GM12878 (cell line): ENCODE measurements around the gene SLC25A26. TPM values are rescaled to one million over a fixed set of nuclear protein-coding genes. Genes with fewer than 3 reads are reported as not detected.

Experiments used
- ATAC-seq: fragments of 200-7000 bp; cut with Tn5 transposase; 3 replicates; pipeline ENCODE4 v1.9.1; 2020; ENCODE audit warnings: mild to moderate bottlenecking, moderate library complexity
- BruUV-seq: library from RNA; stranded (reverse); fragments of 400-500 nt; replicated peaks from 2 replicates; lab custom pipeline; 2021; lab: Mats Ljungman, UMichigan
- CTCF ChIA-PET: fragments of 300-600 bp; sonication (Branson Sonifier 250); formaldehyde crosslinking; extraction: SDS; loops from one replicate; lab custom pipeline; 2021; ENCODE audit warnings: inconsistent platforms; lab: Yijun Ruan, JAX
- POLR2A ChIA-PET: fragments of 350-600 bp; formaldehyde crosslinking; extraction: SDS; loops from one replicate; lab custom pipeline; 2021; ENCODE audit warnings: inconsistent platforms; lab: Charles Lee
- RAD21 ChIA-PET: fragments of 300-600 bp; sonication (Branson Sonifier 250); formaldehyde crosslinking; loops from one replicate; lab custom pipeline; 2023; ENCODE audit warnings: antibody characterized with exemption; ENCODE audit not compliant: unreplicated experiment; lab: Charles Lee
- SMC1A ChIA-PET: fragments of 300-600 bp; sonication (Branson Sonifier 250); formaldehyde crosslinking; loops from one replicate; lab custom pipeline; 2023; ENCODE audit not compliant: unreplicated experiment, uncharacterized antibody; lab: Charles Lee
- DNase-seq: peaks from one replicate; pipeline ENCODE4 v3.0.0-alpha.2; 2011; ENCODE audit warnings: low read depth, low spot score
- FAIRE-seq: peaks from 3 replicates; lab custom pipeline; 2011; peaks lifted over from hg19 to GRCh38; lab: Jason Lieb, UNC
- H2AFZ ChIP-seq: 2 replicates; pipeline ENCODE4 v1.6.0; 2011; ENCODE audit warnings: low read depth, low read length, control low read depth; ENCODE audit not compliant: control insufficient read depth
- H3K27ac ChIP-seq: 2 replicates; pipeline ENCODE4 v1.5.1; 2011; ENCODE audit warnings: control low read depth; ENCODE audit not compliant: control insufficient read depth, insufficient read depth
- H3K27me3 ChIP-seq, 2 experiments: replicated peaks in 1 of 2; 2 replicates each; pipeline versions ENCODE4 v1.6.0 to v1.6.1; 2011; ENCODE audit warnings: low read length in 1 of 2; ENCODE audit not compliant: control insufficient read depth in 2 of 2, insufficient read depth in 2 of 2
- H3K36me3 ChIP-seq, 2 experiments: 2 replicates each; pipeline ENCODE4 v1.5.1; 2011; ENCODE audit warnings: low read length in 1 of 2; ENCODE audit not compliant: control insufficient read depth in 2 of 2, insufficient read depth in 2 of 2
- H3K4me1 ChIP-seq: 2 replicates; pipeline ENCODE4 v1.6.1; 2011; ENCODE audit warnings: mild to moderate bottlenecking, low read length, moderate library complexity, mixed read lengths; ENCODE audit not compliant: control insufficient read depth, insufficient read depth
- H3K4me2 ChIP-seq: 2 replicates; pipeline ENCODE4 v1.6.0; 2011; ENCODE audit warnings: control low read depth; ENCODE audit not compliant: control insufficient read depth, insufficient read depth
- H3K4me3 ChIP-seq: fragments of 200-600 bp; sonication (generic); 2 replicates; pipeline ENCODE4 v1.5.1; 2016
- H3K79me2 ChIP-seq: 2 replicates; pipeline ENCODE4 v1.6.0; 2011; ENCODE audit warnings: low read length; ENCODE audit not compliant: control insufficient read depth, insufficient read depth
- H3K9ac ChIP-seq: 2 replicates; pipeline ENCODE4 v1.8.0; 2011; ENCODE audit warnings: low read length, control low read depth, mixed read lengths; ENCODE audit not compliant: control insufficient read depth, insufficient read depth
- H3K9me3 ChIP-seq: replicated peaks from 3 replicates; pipeline ENCODE4 v1.5.1; 2011; ENCODE audit warnings: mild to moderate bottlenecking, low read length; ENCODE audit not compliant: control insufficient read depth, insufficient read depth
- H4K20me1 ChIP-seq: 2 replicates; pipeline ENCODE4 v1.6.0; 2011; ENCODE audit not compliant: control insufficient read depth, insufficient read depth
- BMI1 ChIP-seq: fragments of 450-650 bp; IDR thresholded peaks from 2 replicates; pipeline ENCODE4 v1.6.1; 2016; ENCODE audit warnings: mild to moderate bottlenecking, moderate library complexity, borderline replicate concordance
- CREM ChIP-seq: IDR thresholded peaks from 2 replicates; pipeline ENCODE4 v1.6.1; 2014; ENCODE audit warnings: antibody characterized with exemption, low read depth
- HDGF ChIP-seq: fragments of 450-650 bp; IDR thresholded peaks from 2 replicates; pipeline ENCODE4 v1.6.1; 2016; ENCODE audit warnings: antibody characterized with exemption
- IRF3 ChIP-seq: fragments of 450-650 bp; IDR thresholded peaks from 2 replicates; pipeline ENCODE4 v1.6.1; 2014; ENCODE audit warnings: mild to moderate bottlenecking
- IRF4 ChIP-seq: IDR thresholded peaks from 2 replicates; pipeline ENCODE4 v1.6.1; 2011; ENCODE audit warnings: low read depth, low read length
- NBN ChIP-seq: fragments of 450-650 bp; IDR thresholded peaks from 2 replicates; pipeline ENCODE4 v1.6.1; 2016
- NR2F1 ChIP-seq: fragments of 450-650 bp; conservative IDR thresholded peaks from 2 replicates; pipeline ENCODE4 v1.6.1; 2017; ENCODE audit warnings: mild to moderate bottlenecking
- POLR2A ChIP-seq: IDR thresholded peaks from 2 replicates; pipeline ENCODE4 v1.6.1; 2011; ENCODE audit warnings: low read depth, mild to moderate bottlenecking, low read length
- ZBTB40 ChIP-seq: fragments of 450-650 bp; IDR thresholded peaks from 2 replicates; pipeline ENCODE4 v1.6.1; 2016; ENCODE audit warnings: mild to moderate bottlenecking, moderate library complexity, borderline replicate concordance
- WGBS: methylation state at CpG from one replicate; pipeline ENCODE4 v1.1.6; 2016; ENCODE audit warnings: low lambda C conversion rate; ENCODE audit not compliant: insufficient replicate concordance, insufficient coverage; ENCODE audit errors: missing lambda C conversion rate; 5-methylcytosine and 5-hydroxymethylcytosine counted together
- in situ Hi-C: fragments of 300-500 bp; cut with MboI; formaldehyde crosslinking; loops from 9 replicates; pipeline ENCODE4 v1.14.3; 2018; ENCODE audit warnings: mixed read lengths
- intact Hi-C: fragments of 100-400 bp; cut with micrococcal nuclease; formaldehyde crosslinking; loops from one replicate; pipeline ENCODE4 v1.14.2; 2022; ENCODE audit not compliant: unreplicated experiment
- polyA plus RNA-seq, 11 experiments: library from polyadenylated mRNA; depleted of rRNA in 4 of 11; unstranded in 6 of 11; stranded (reverse) in 5 of 11; fragments of >200 nt; fragmentation: Nextera tagmentation in 4 of 11; fragmentation: Illumina TruSeq in 1 of 11; extraction: Ambion mirVana in 4 of 11; extraction: Trizol in 1 of 11; gene quantifications; 1 replicate in 1 of 11; 2 replicates in 10 of 11; pipeline versions ENCODE4 v1.2.1 to v1.2.3, GENCODE V29; 2011 to 2016; ENCODE audit warnings: inconsistent platforms in 2 of 11, missing spikeins in 2 of 11, low read depth in 1 of 11
- total RNA-seq, 4 experiments: library from RNA; depleted of rRNA in 3 of 4; stranded (reverse); fragments of >200 nt in 3 of 4; fragmentation: Illumina TruSeq in 1 of 4; extraction: Trizol in 1 of 4; gene quantifications; 2 replicates each; pipeline versions ENCODE4 v1.2.1 to v1.2.3, GENCODE V29; 2013 to 2021
- TF ChIP-seq, protein P1 (sequence below): IDR thresholded peaks from 2 replicates; pipeline ENCODE4 v1.6.1; 2011; ENCODE audit warnings: mild to moderate bottlenecking, low read depth, low read length, moderate library complexity; ENCODE audit not compliant: insufficient replicate concordance
- TF ChIP-seq, protein P2 (sequence below): IDR thresholded peaks from 2 replicates; pipeline ENCODE4 v1.6.1; 2011; ENCODE audit warnings: borderline replicate concordance, low read depth, mild to moderate bottlenecking, moderate library complexity, low read length; ENCODE audit not compliant: insufficient read depth, poor library complexity, severe bottlenecking
- TF ChIP-seq, protein P3 (sequence below): fragments of 450-650 bp; formaldehyde crosslinking; IDR thresholded peaks from 2 replicates; pipeline ENCODE4 v1.4.0; 2022; ENCODE audit warnings: mild to moderate bottlenecking, moderate library complexity

The SLC25A26 gene
- total and polyA plus RNA-seq, 10 of the 15 experiments (the other 5 are each of a cell fraction or from before 2014, with no cell fraction given): 14.6 to 49.7 (median 24.9) TPM

DNA sequence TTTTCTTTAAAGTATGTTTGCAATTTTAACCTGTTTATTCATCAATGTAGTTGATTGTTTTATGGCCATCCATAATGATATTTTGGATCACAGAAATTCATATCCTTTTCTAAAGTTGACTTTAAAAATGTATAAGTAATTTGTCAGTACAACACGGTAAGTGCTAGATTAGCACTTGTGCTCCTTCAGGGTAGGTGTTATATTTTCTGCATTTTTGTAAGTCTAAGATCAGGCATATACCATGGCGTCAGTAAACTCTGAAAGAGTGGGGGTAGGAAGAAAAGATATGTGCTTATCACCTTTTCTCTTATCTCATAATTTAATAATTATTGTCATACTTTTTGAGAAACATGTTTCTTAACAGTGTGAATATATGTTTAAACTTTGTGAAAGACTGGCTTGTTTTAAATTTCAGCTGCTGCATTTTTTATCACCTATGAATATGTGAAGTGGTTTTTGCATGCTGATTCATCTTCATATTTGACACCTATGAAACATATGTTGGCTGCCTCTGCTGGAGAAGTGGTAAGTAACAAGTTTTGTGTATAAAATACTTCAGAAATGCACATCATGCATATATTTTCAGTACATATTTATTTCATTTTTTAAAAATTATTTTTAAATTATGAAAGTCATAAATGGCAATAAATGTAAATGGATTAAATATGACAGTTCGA, 22.1 kb downstream of the SLC25A26 start:
- CTCF ChIA-PET: interaction anchor here (0.7 to 3.0 kb wide), 5 partner anchors 9 to 580 kb away, joined by 3 to 21 read pairs (median 3); no protein-coding TSS in a partner anchor
- Histone ChIP-seq H3K36me3 (peaks cover 0 to 3% of the 10 kb centered on the region in 2 experiments; a peak in 3 of 4 replicates), H3K4me3 (no peak overlapping the region), H3K9me3 (peaks cover 11% of the 10 kb centered on the region), H3K9ac (no peak overlapping the region), H3K27me3 (no peaks in the 10 kb centered on the region), H3K4me1 (no peaks in the 10 kb centered on the region), H3K27ac (no peak overlapping the region), H2AFZ (no peak overlapping the region), H3K4me2 (no peak overlapping the region), H4K20me1 (no peaks in the 10 kb centered on the region), H3K79me2 (no peaks in the 10 kb centered on the region)
- POLR2A ChIA-PET: no interaction called here
- ATAC-seq (no peak), FAIRE-seq (no peak), DNase-seq (no peak)
- RAD21 ChIA-PET: no interaction called here
- in situ Hi-C loops (no loop called here), intact Hi-C loops (no loop called here)
- 96% methylated on average over 3 of the region's 3 CpGs for WGBS
- SMC1A ChIA-PET: interaction anchor here (0.9 to 1.6 kb wide), 2 partner anchors 11 to 577 kb away, joined by 5 to 8 read pairs; no protein-coding TSS in a partner anchor
- no TSS peak for BruUV-seq
- TF ChIP-seq POLR2A: no peak
- no peak for TF ChIP-seq HDGF
- no peak for TF ChIP-seq IRF4
- TF ChIP-seq BMI1: no peak
- TF ChIP-seq CREM: no peak
- no peak for TF ChIP-seq NR2F1
- TF ChIP-seq ZBTB40: no peak
- TF ChIP-seq, protein P1, sequence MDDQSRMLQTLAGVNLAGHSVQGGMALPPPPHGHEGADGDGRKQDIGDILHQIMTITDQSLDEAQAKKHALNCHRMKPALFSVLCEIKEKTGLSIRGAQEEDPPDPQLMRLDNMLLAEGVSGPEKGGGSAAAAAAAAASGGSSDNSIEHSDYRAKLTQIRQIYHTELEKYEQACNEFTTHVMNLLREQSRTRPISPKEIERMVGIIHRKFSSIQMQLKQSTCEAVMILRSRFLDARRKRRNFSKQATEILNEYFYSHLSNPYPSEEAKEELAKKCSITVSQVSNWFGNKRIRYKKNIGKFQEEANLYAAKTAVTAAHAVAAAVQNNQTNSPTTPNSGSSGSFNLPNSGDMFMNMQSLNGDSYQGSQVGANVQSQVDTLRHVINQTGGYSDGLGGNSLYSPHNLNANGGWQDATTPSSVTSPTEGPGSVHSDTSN: no peak
- TF ChIP-seq, protein P2, sequence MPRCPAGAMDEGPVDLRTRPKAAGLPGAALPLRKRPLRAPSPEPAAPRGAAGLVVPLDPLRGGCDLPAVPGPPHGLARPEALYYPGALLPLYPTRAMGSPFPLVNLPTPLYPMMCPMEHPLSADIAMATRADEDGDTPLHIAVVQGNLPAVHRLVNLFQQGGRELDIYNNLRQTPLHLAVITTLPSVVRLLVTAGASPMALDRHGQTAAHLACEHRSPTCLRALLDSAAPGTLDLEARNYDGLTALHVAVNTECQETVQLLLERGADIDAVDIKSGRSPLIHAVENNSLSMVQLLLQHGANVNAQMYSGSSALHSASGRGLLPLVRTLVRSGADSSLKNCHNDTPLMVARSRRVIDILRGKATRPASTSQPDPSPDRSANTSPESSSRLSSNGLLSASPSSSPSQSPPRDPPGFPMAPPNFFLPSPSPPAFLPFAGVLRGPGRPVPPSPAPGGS: no peak
- TF ChIP-seq NBN: no peak
- no peak for TF ChIP-seq IRF3
- TF ChIP-seq, protein P3, sequence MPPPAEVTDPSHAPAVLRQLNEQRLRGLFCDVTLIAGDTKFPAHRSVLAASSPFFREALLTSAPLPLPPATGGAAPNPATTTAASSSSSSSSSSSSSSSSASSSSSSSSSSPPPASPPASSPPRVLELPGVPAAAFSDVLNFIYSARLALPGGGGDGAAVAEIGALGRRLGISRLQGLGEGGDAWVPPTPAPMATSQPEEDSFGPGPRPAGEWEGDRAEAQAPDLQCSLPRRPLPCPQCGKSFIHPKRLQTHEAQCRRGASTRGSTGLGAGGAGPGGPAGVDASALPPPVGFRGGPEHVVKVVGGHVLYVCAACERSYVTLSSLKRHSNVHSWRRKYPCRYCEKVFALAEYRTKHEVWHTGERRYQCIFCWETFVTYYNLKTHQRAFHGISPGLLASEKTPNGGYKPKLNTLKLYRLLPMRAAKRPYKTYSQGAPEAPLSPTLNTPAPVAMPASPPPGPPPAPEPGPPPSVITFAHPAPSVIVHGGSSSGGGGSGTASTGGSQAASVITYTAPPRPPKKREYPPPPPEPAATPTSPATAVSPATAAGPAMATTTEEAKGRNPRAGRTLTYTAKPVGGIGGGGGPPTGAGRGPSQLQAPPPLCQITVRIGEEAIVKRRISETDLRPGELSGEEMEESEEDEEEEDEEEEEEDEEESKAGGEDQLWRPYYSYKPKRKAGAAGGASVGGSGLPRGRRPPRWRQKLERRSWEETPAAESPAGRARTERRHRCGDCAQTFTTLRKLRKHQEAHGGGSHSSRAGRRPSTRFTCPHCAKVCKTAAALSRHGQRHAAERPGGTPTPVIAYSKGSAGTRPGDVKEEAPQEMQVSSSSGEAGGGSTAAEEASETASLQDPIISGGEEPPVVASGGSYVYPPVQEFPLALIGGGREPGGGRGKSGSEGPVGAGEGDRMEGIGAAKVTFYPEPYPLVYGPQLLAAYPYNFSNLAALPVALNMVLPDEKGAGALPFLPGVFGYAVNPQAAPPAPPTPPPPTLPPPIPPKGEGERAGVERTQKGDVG (CRISPR knock-in tag): no peak
